Heart left ventricle (tissue), 16 donors: Measurements from ENCODE around the gene KBTBD3. TPM values are rescaled to one million over a fixed set of nuclear protein-coding genes. Genes with fewer than 3 reads are reported as not detected.

Source experiments
- ATAC-seq, 4 donors: fragments of 200-7000 bp; cut with Tn5 transposase; one replicate each; pipeline ENCODE4 v1.9.1; 2020 to 2022; ENCODE audit warnings: moderate library complexity in 4 of 4, mild to moderate bottlenecking in 3 of 4, moderate number of reproducible peaks in 1 of 4
- DNase-seq, 5 donors: peaks; one replicate each; pipeline ENCODE4 v3.0.0-alpha.2; 2020
- H3K27ac ChIP-seq, 12 donors: fragments of 200-600 bp; sonication (generic) in 4 of 12; one replicate each; pipeline versions ENCODE4 v1.5.0 to v1.8.0; 2016 to 2022; ENCODE audit warnings: mild to moderate bottlenecking in 2 of 12
- H3K27me3 ChIP-seq, 9 donors: fragments of 200-600 bp; sonication (generic) in 2 of 9; one replicate each; pipeline versions ENCODE4 v1.5.1 to v1.8.0; 2016 to 2022; ENCODE audit warnings: mild to moderate bottlenecking in 3 of 9
- H3K36me3 ChIP-seq, 9 donors: fragments of 200-600 bp; sonication (generic) in 2 of 9; one replicate each; pipeline versions ENCODE4 v1.5.0 to v1.8.0; 2018 to 2022; ENCODE audit warnings: mild to moderate bottlenecking in 2 of 9
- H3K4me1 ChIP-seq, 12 donors: fragments of 200-600 bp; sonication (generic) in 4 of 12; one replicate each; pipeline versions ENCODE4 v1.5.0 to v1.8.0; 2016 to 2022; ENCODE audit warnings: mild to moderate bottlenecking in 3 of 12
- H3K4me3 ChIP-seq, 12 donors: fragments of 200-600 bp; sonication (generic) in 4 of 12; one replicate each; pipeline versions ENCODE4 v1.5.0 to v1.8.0; 2017 to 2022; ENCODE audit warnings: mild to moderate bottlenecking in 9 of 12, moderate library complexity in 4 of 12
- H3K9me3 ChIP-seq, 12 donors: fragments of 200-600 bp; sonication (generic) in 4 of 12; one replicate each; pipeline versions ENCODE4 v1.5.0 to v1.8.0; 2016 to 2022; ENCODE audit warnings: mild to moderate bottlenecking in 1 of 12
- POLR2A ChIP-seq, 2 donors: fragments of 450-650 bp; IDR thresholded peaks; one replicate each; pipeline ENCODE4 v1.6.1; 2017; ENCODE audit warnings: antibody characterized with exemption in 2 of 2, mild to moderate bottlenecking in 2 of 2, moderate library complexity in 2 of 2
- WGBS, 4 donors: extraction: QIAGEN DNeasy Blood & Tissue Kit in 2 of 4; methylation state at CpG; one replicate each; pipeline versions ENCODE4 v1.1.5 to v1.1.7; 2013 to 2018; 5-methylcytosine and 5-hydroxymethylcytosine counted together
- intact Hi-C, 10 donors: fragments of 100-400 bp; cut with DNase I; formaldehyde crosslinking; loops; one replicate each; pipeline versions ENCODE4 v1.11.1 to v1.14.2; 2022
- polyA plus RNA-seq, 2 donors: library from polyadenylated mRNA; stranded (reverse); fragments of 200-250 nt; gene quantifications; one replicate each; pipeline ENCODE4 v1.2.3, GENCODE V29; 2013
- total RNA-seq, 9 donors: library from RNA; depleted of rRNA in 2 of 9; stranded (reverse); fragments of >200 nt in 2 of 9; fragmentation: NEBNext Ultra II Directional in 3 of 9; extraction: Animal tissue kit (Norgen Biotek cat#: 25700) in 3 of 9; gene quantifications; one replicate each; pipeline versions ENCODE4 v1.1.0 to v1.2.4, GENCODE V29; 2016 to 2023
- TF ChIP-seq, protein P1 (sequence below), 12 donors: fragments of 200-600 bp; sonication (generic) in 4 of 12; IDR thresholded peaks; one replicate each; pipeline versions ENCODE4 v1.5.0 to v1.8.0; 2018 to 2022; ENCODE audit warnings: antibody characterized with exemption in 12 of 12, mild to moderate bottlenecking in 5 of 12
- donor health status: ischemic (EF 13 %, LVEDD 7.1; RV severe dilation, severe dysfunction).
- donor health status: healthy with polysubstance abuse.
- donor health status: DM: no; HTN: yes; CAD: no.
- donor health status: DM: no; HTN: no; CAD: no.
- donor health status: ischemic (EF 25% LVEDD 6.9; RV normal size, moderate dysfunction).
- donor health status: ischemic (EF 25% LVEDD 5.7; RV mildly dilated, moderate dysfunction).
- donor health status: healthy.
- donor health status: DM: yes; HTN: yes; CAD: no.
- donor health status: ischemic (EF 35%, LVEDD 5.7; RV mildly dilated, moderate dysfunction).
- donor health status: nonischemic (EF 11% LVEDD 7.7; RV severe dilation, severe dysfunction).
- donor health status: DM: yes; HTN: yes; CAD: no.
- donor health status: PGD.
- donor health status: ischemic (EF 29% LVEDD 5.4; RV normal size, mild dysfunction).
- donor health status: nonischemic (EF 23%, LVEDD 6.1; RV moderate dilation, normal function).

The KBTBD3 gene
- total and polyA plus RNA-seq, 11 donors, result 2.8 to 17.3 (median 9.1) TPM

DNA sequence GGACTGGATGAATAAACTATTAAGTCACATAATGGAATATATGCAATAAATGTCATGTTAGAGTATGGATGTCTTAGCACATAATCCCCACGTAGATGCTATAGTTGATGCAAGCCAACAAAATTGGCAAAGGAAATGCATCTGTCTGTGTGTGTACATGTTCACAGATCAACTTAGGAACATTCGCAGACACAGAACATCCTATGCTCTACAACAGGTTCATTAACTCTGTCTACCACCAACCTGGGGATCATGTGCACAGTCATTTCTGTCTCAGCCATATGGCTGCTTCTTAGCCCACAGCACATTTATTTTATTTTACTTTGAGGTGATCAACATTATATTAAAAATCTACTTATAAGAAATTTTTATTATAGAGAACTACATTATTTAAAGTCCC lies 60.1 kb downstream of the KBTBD3 start:
- Histone ChIP-seq H3K27me3 (no peaks in the 10 kb centered on the region), H3K4me1 (peaks cover 0 to 61% (median 39%) of the 10 kb centered on the region in 12 donors), H3K9me3 (no peaks in the 10 kb centered on the region), H3K36me3 (no peaks in the 10 kb centered on the region), H3K27ac (no peak overlapping the region), H3K4me3 (no peak overlapping the region)
- TF ChIP-seq, protein P1, sequence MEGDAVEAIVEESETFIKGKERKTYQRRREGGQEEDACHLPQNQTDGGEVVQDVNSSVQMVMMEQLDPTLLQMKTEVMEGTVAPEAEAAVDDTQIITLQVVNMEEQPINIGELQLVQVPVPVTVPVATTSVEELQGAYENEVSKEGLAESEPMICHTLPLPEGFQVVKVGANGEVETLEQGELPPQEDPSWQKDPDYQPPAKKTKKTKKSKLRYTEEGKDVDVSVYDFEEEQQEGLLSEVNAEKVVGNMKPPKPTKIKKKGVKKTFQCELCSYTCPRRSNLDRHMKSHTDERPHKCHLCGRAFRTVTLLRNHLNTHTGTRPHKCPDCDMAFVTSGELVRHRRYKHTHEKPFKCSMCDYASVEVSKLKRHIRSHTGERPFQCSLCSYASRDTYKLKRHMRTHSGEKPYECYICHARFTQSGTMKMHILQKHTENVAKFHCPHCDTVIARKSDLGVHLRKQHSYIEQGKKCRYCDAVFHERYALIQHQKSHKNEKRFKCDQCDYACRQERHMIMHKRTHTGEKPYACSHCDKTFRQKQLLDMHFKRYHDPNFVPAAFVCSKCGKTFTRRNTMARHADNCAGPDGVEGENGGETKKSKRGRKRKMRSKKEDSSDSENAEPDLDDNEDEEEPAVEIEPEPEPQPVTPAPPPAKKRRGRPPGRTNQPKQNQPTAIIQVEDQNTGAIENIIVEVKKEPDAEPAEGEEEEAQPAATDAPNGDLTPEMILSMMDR (IDR thresholded peaks at IDR 0.05), result no peak
- no peak for TF ChIP-seq POLR2A (IDR thresholded peaks at IDR 0.05)
- ATAC-seq (no peak), DNase-seq (no peak)
- 75 to 84% (median 83%) methylated on average over 2 of the region's 2 CpGs for WGBS, 4 donors
- intact Hi-C loops, result no loop called here

DNA sequence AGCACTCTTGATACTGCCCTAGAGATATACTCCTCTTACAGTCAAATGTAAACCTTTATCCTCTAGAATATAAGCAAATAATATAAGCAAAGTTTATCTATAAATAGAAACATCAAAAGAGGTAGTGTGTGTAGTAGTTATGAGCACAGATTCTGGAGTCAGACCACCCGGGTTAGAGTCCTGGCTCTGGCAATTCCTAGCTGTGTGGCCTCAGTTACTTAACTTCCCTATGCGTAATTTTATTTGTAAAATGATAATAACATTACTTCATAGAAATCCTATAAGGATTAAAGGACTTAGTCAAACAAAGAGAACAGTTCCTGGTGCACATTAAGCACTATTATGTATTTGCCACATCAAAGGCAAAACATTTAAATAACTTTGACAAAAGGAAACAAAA lies 62.1 kb downstream of the KBTBD3 start:
- WGBS, 4 donors, result 75 to 90% (median 77%) methylated on average over 2 of the region's 2 CpGs
- ATAC-seq, result no peak
- Histone ChIP-seq H3K9me3 (no peaks in the 10 kb centered on the region), H3K27ac (no peak overlapping the region), H3K36me3 (peaks cover 0 to 14% (median 8%) of the 10 kb centered on the region in 9 donors), H3K4me3 (no peak overlapping the region), H3K27me3 (no peaks in the 10 kb centered on the region), H3K4me1 (peaks cover 0 to 57% (median 26%) of the 10 kb centered on the region in 12 donors)
- intact Hi-C loops, result no loop called here
- DNase-seq, result no peak
- TF ChIP-seq POLR2A (IDR thresholded peaks at IDR 0.05), result no peak
- TF ChIP-seq, protein P1 (IDR thresholded peaks at IDR 0.05), result no peak

DNA sequence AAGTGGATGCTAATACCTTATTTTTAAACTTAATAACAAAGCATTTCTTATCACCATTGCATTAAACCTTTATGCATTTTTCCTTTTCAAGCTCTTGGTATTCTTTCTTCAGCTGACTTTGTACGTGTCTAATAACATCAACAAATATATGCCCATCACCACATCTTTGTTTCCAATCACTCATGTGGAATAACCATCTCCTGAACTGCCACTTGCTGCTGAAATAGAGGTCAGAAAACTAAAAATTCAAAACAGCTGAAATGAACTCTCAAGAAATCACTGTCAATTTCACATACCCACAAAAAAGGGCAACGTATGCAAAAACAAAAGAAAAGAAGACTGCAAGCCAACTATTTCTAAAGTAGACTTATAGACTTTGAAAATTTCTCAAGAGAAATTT lies 62.5 kb downstream of the KBTBD3 start:
- peaks cover 0 to 52% (median 22%) of the 10 kb centered on the region in 12 donors for H3K4me1 ChIP-seq
- no peaks in the 10 kb centered on the region for H3K9me3 ChIP-seq
- ATAC-seq, result no peak
- H3K36me3 ChIP-seq, result peaks cover 0 to 18% (median 12%) of the 10 kb centered on the region in 9 donors
- no peak overlapping the region for H3K27ac ChIP-seq
- TF ChIP-seq, protein P1 (IDR thresholded peaks at IDR 0.05), result no peak
- TF ChIP-seq POLR2A (IDR thresholded peaks at IDR 0.05), result no peak
- intact Hi-C loops, result no loop called here
- H3K4me3 ChIP-seq, result no peak overlapping the region
- no peak for DNase-seq
- no peaks in the 10 kb centered on the region for H3K27me3 ChIP-seq
- 75 to 87% (median 82%) methylated on average over 2 of the region's 2 CpGs for WGBS, 4 donors

DNA sequence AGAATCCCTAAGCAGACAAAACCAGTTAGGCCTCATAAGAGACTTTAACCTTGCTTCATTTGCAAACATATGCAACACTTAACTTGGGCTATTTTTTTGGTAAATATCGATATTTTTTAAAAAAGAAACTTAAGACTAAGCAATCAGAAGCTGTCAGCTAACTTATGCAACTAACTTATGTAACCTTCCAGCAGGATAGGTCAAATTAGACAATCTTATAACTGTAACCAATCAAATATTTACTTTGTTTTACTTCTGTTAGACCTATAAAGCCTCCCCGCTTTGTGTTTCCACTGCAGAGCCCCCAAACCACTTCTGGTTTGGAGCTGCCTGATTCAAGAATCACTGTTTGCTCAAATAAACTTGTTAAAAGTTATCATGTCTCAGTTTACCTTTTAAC lies 63.1 kb downstream of the KBTBD3 start:
- intact Hi-C loops, result no loop called here
- ATAC-seq, result no peak

DNA sequence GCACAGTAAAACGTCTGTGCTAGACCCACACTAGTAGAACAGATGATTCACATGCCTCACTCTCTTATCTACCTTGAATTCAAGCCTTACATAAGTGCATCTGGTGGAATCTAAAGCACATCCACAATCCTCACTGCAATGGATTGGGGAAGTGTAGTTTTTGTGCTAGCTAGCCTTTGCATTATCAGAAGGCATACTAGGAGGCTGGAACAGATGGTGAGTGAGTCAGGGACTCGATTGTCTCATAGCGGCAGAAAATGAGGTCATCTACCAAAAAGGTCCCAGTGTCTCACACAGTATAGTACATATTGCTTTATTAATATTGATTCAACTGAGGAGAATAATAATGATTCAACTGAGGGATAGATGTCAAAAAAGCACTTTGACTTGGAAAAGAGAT lies 64.4 kb downstream of the KBTBD3 start:
- WGBS, 4 donors, result 29 to 32% (median 30%) methylated on average over 3 of the region's 3 CpGs
- no peaks in the 10 kb centered on the region for H3K27me3 ChIP-seq
- H3K9me3 ChIP-seq, result peaks cover 0 to 3% (median 0%) of the 10 kb centered on the region in 12 donors
- ATAC-seq (peak; percentile 82 to 97 (median 88)), DNase-seq (peak in 2 of 5 donors; percentile 9 to 35)
- peaks cover 4 to 36% (median 31%) of the 10 kb centered on the region in 9 donors for H3K36me3 ChIP-seq
- H3K4me1 ChIP-seq, result peaks cover 0 to 36% (median 11%) of the 10 kb centered on the region in 12 donors
- peak overlapping the region in 6 of 12 donors; percentile 11 to 57 (median 40) for H3K27ac ChIP-seq
- intact Hi-C loops, result no loop called here
- no peak overlapping the region for H3K4me3 ChIP-seq
- TF ChIP-seq POLR2A (IDR thresholded peaks at IDR 0.05), result no peak
- TF ChIP-seq, protein P1 (IDR thresholded peaks at IDR 0.05), result no peak

More for the DNA sequence above, 63.1 kb downstream of the KBTBD3 start:
- Histone ChIP-seq H3K4me3 (no peak overlapping the region), H3K36me3 (peaks cover 0 to 24% (median 18%) of the 10 kb centered on the region in 9 donors), H3K27me3 (no peaks in the 10 kb centered on the region), H3K9me3 (no peaks in the 10 kb centered on the region), H3K4me1 (peaks cover 0 to 47% (median 18%) of the 10 kb centered on the region in 12 donors), H3K27ac (no peak overlapping the region)
- DNase-seq, result no peak
- whole genome bisulfite sequencing, 4 donors, result 94 to 99% (median 97%) methylated on average over 2 of the region's 2 CpGs
- no peak for TF ChIP-seq POLR2A (IDR thresholded peaks at IDR 0.05)
